Neuronal stem cell (in vitro differentiated cells): ENCODE measurements around the gene ZDHHC6.

Experiments used
- DNase-seq: peaks from one replicate; pipeline ENCODE4 v3.0.0-alpha.2; 2013; ENCODE audit warnings: low spot score
- H2AFZ ChIP-seq: one replicate; pipeline ENCODE4 v1.6.1; 2013; ENCODE audit warnings: mild to moderate bottlenecking, low read length, inconsistent platforms
- H2AK5ac ChIP-seq: 2 replicates; pipeline ENCODE4 v1.6.1; 2013; ENCODE audit warnings: low read depth, mild to moderate bottlenecking, inconsistent platforms, low read length, moderate library complexity, mixed read lengths
- H2BK120ac ChIP-seq: 2 replicates; pipeline ENCODE4 v1.6.1; 2013; ENCODE audit warnings: low read depth, mild to moderate bottlenecking, inconsistent platforms, low read length, moderate library complexity, mixed read lengths
- H2BK12ac ChIP-seq: one replicate; pipeline ENCODE4 v1.6.1; 2013; ENCODE audit warnings: low read length, inconsistent platforms
- H2BK15ac ChIP-seq: 2 replicates; pipeline ENCODE4 v1.6.1; 2013; ENCODE audit warnings: mild to moderate bottlenecking, low read length, inconsistent platforms, mixed read lengths
- H2BK5ac ChIP-seq: one replicate; pipeline ENCODE4 v1.6.1; 2013; ENCODE audit warnings: inconsistent platforms, mild to moderate bottlenecking, low read length, moderate library complexity
- H3K14ac ChIP-seq: one replicate; pipeline ENCODE4 v1.6.1; 2013; ENCODE audit warnings: low read length, inconsistent platforms
- H3K18ac ChIP-seq: 2 replicates; pipeline ENCODE4 v1.6.1; 2013; ENCODE audit warnings: low read length, inconsistent platforms
- H3K23ac ChIP-seq: 2 replicates; pipeline ENCODE4 v1.6.1; 2013; ENCODE audit warnings: low read depth, mild to moderate bottlenecking, mixed read lengths, low read length, inconsistent platforms; ENCODE audit not compliant: poor library complexity
- H3K27ac ChIP-seq: replicated peaks from 3 replicates; pipeline ENCODE4 v1.5.1; 2013; ENCODE audit warnings: low read length, inconsistent platforms
- H3K27me3 ChIP-seq, 3 experiments: 2 replicates each; pipeline ENCODE4 v1.6.1; 2013; ENCODE audit warnings: low read length in 3 of 3, mild to moderate bottlenecking in 2 of 3, inconsistent platforms in 1 of 3, low read depth in 1 of 3, mixed read lengths in 1 of 3, moderate library complexity in 1 of 3; ENCODE audit not compliant: control insufficient read depth in 3 of 3, insufficient read depth in 3 of 3
- H3K36me3 ChIP-seq, 2 donors: replicated peaks in 1 of 2; 2 replicates each; pipeline ENCODE4 v1.6.1; 2013; ENCODE audit warnings: low read length in 2 of 2; ENCODE audit not compliant: control insufficient read depth in 2 of 2, insufficient read depth in 2 of 2
- H3K4ac ChIP-seq: 2 replicates; pipeline ENCODE4 v1.6.1; 2013; ENCODE audit warnings: inconsistent platforms, mild to moderate bottlenecking, low read length, moderate library complexity
- H3K4me1 ChIP-seq, 2 donors: 1 replicate in 1 of 2; 2 replicates in 1 of 2; pipeline ENCODE4 v1.6.1; 2013; ENCODE audit warnings: low read length in 2 of 2, low read depth in 1 of 2; ENCODE audit not compliant: control insufficient read depth in 2 of 2, insufficient read depth in 1 of 2
- H3K4me2 ChIP-seq: one replicate; pipeline ENCODE4 v1.6.1; 2013; ENCODE audit warnings: mild to moderate bottlenecking, low read length, inconsistent platforms; ENCODE audit not compliant: insufficient read depth, poor library complexity, severe bottlenecking
- H3K4me3 ChIP-seq, 2 donors: 2 replicates each; pipeline ENCODE4 v1.5.1; 2013; ENCODE audit warnings: low read length in 2 of 2, mild to moderate bottlenecking in 2 of 2, inconsistent platforms in 1 of 2, moderate library complexity in 1 of 2
- H3K79me1 ChIP-seq: one replicate; pipeline ENCODE4 v1.6.1; 2013; ENCODE audit warnings: low read depth, mild to moderate bottlenecking, inconsistent platforms, low read length, moderate library complexity
- H3K9ac ChIP-seq: one replicate; pipeline ENCODE4 v1.6.1; 2013; ENCODE audit warnings: mild to moderate bottlenecking, low read depth, low read length, inconsistent platforms; ENCODE audit not compliant: poor library complexity
- H3K9me3 ChIP-seq, 2 donors: replicated peaks in 1 of 2; 2 replicates each; pipeline versions ENCODE3 to v1.6.1; 2013; ENCODE audit warnings: low read length in 2 of 2, mild to moderate bottlenecking in 2 of 2, inconsistent platforms in 1 of 2, low read depth in 1 of 2, mixed read lengths in 1 of 2, moderate library complexity in 1 of 2; ENCODE audit not compliant: control insufficient read depth in 2 of 2, insufficient read depth in 1 of 2
- H4K8ac ChIP-seq: one replicate; pipeline ENCODE4 v1.6.1; 2013; ENCODE audit warnings: low read depth, mild to moderate bottlenecking, inconsistent platforms, low read length, moderate library complexity
- H4K91ac ChIP-seq: one replicate; pipeline ENCODE4 v1.6.1; 2013; ENCODE audit warnings: low read length, low read depth, mild to moderate bottlenecking, inconsistent platforms; ENCODE audit not compliant: poor library complexity
- WGBS, 2 donors: extraction: QIAGEN DNeasy Blood & Tissue Kit; methylation state at CpG; one replicate each; pipeline ENCODE4 v1.1.7; 2013; ENCODE audit warnings: missing lambda C conversion rate in 2 of 2, mixed read lengths in 1 of 2; ENCODE audit not compliant: insufficient read length in 2 of 2, insufficient replicate concordance in 1 of 2; ENCODE audit errors: extremely low coverage in 2 of 2; 5-methylcytosine and 5-hydroxymethylcytosine counted together

Gene ZDHHC6

DNA sequence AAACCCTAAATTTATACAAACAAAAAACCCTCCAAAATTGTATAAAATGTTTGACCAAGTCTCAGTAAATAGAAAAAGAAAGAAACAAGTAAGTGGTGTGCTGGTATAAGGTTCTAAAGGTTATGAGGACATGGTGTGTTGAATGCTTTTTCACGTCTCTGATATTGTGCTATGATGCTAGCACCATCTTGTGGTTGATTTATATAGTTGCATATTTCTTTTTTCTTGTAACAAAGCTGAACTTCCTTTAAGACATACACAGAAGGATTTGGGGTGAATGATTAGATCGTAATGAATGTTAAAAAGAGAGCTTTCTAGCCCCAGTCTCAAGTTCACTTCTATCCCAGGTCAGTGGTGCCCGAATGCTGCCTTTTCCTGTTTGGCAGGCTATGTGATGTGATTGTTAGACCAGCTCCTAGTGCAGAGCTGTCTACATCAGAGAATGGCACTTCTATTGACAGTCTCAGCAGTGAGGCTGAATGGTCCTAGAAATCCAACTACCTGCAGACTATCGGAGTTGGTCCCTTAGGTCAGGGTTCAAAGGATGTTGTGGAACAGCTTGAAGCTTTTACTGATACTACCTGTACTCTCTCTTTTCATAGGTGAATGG lies 25.3 kb upstream of the ZDHHC6 start:
- no peak overlapping the region for H2BK12ac ChIP-seq
- no peaks in the 10 kb centered on the region for H3K9me3 ChIP-seq
- H3K27ac ChIP-seq = no peak overlapping the region
- no peak overlapping the region for H4K91ac ChIP-seq
- no peak overlapping the region for H3K4ac ChIP-seq
- no peak overlapping the region for H2BK5ac ChIP-seq
- H3K4me1 ChIP-seq = peaks cover 0 to 7% of the 10 kb centered on the region in 2 donors
- H3K4me2 ChIP-seq = no peak overlapping the region
- DNase-seq = peak; percentile 20
- no peaks in the 10 kb centered on the region for H3K27me3 ChIP-seq
- no peak overlapping the region for H2AFZ ChIP-seq
- H3K23ac ChIP-seq = no peak overlapping the region
- no peak overlapping the region for H2BK120ac ChIP-seq
- no peak overlapping the region for H2BK15ac ChIP-seq
- H3K79me1 ChIP-seq = no peaks in the 10 kb centered on the region
- H4K8ac ChIP-seq = no peak overlapping the region
- no peak overlapping the region for H3K14ac ChIP-seq
- H3K18ac ChIP-seq = no peak overlapping the region
- no peak overlapping the region for H3K4me3 ChIP-seq
- H3K36me3 ChIP-seq = peaks cover 3 to 11% of the 10 kb centered on the region in 2 donors
- no peak overlapping the region for H2AK5ac ChIP-seq
- WGBS, 2 donors = no CpG with 5 or more reads among the region's 4 CpGs
- H3K9ac ChIP-seq = no peak overlapping the region

- H3K4me1 ChIP-seq = peaks cover 0 to 3% of the 10 kb centered on the region in 2 donors
- H3K36me3 ChIP-seq = peaks cover 5 to 41% of the 10 kb centered on the region in 2 donors
- DNase-seq = no peak
- H2AFZ ChIP-seq = no peak overlapping the region
- H3K23ac ChIP-seq = no peak overlapping the region
- no peak overlapping the region for H4K91ac ChIP-seq
- H3K27ac ChIP-seq = no peak overlapping the region
- H3K4me2 ChIP-seq = no peak overlapping the region
- no peaks in the 10 kb centered on the region for H3K79me1 ChIP-seq
- H4K8ac ChIP-seq = no peak overlapping the region
- no peak overlapping the region for H2BK120ac ChIP-seq
- no peak overlapping the region for H3K4me3 ChIP-seq
- H2BK5ac ChIP-seq = no peak overlapping the region
- no CpG with 5 or more reads among the region's 1 CpG for WGBS, 2 donors
- H3K4ac ChIP-seq = no peak overlapping the region
- H3K14ac ChIP-seq = no peak overlapping the region
- no peaks in the 10 kb centered on the region for H3K27me3 ChIP-seq
- H3K9ac ChIP-seq = no peak overlapping the region
- peaks cover 0 to 15% of the 10 kb centered on the region in 2 donors for H3K9me3 ChIP-seq
- no peak overlapping the region for H2BK15ac ChIP-seq
- no peak overlapping the region for H3K18ac ChIP-seq
- no peak overlapping the region for H2AK5ac ChIP-seq
- H2BK12ac ChIP-seq = no peak overlapping the region
These were observed 20.9 kb upstream of the ZDHHC6 start for GRCh38 chr10:112467541-112468075.

- Histone ChIP-seq H2BK12ac (no peak overlapping the region), H3K27me3 (no peaks in the 10 kb centered on the region), H4K8ac (no peak overlapping the region), H2BK120ac (no peak overlapping the region), H3K14ac (no peak overlapping the region), H3K9ac (no peak overlapping the region), H3K4ac (no peak overlapping the region), H3K79me1 (no peaks in the 10 kb centered on the region), H4K91ac (no peak overlapping the region), H3K23ac (no peak overlapping the region), H2BK15ac (no peak overlapping the region), H2BK5ac (no peak overlapping the region), H3K9me3 (peaks cover 0 to 15% of the 10 kb centered on the region in 2 donors), H2AFZ (no peak overlapping the region), H2AK5ac (no peak overlapping the region), H3K4me2 (no peak overlapping the region), H3K4me3 (no peak overlapping the region), H3K4me1 (peaks cover 0 to 3% of the 10 kb centered on the region in 2 donors), H3K18ac (no peak overlapping the region), H3K36me3 (peaks cover 5 to 41% of the 10 kb centered on the region in 2 donors), H3K27ac (no peak overlapping the region)
- DNase-seq = no peak
- WGBS, 2 donors = no CpG with 5 or more reads among the region's 3 CpGs
These were observed 20.1 kb upstream of the ZDHHC6 start for GRCh38 chr10:112466802-112467201.

DNA sequence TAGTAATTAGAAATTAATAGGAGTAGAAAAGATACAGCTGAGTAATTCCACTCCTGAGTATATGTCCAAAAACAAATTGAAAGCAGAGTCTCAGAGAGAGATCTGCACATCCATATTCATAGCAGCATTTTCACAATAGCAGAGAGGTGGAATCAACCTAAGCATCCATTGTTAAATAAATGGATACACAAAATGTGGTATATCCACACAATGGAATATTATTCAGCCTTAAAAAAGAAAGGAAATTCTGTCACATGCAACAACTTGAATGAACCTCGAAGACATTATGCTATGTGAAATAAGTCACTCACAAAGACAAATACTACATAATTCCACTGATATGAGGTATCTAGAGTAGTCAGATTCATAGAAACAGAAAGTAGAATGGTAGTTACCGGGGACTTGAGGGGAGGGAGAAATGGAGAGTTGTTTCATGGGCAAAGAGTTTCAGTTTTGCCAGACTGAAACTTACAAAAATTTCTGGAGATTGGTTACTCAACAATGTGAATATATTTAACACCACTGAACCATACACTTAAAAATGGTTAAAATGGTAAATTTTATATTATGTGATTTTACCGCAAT lies 18.7 kb upstream of the ZDHHC6 start:
- Histone ChIP-seq H3K9ac (no peak overlapping the region), H3K23ac (no peak overlapping the region), H3K18ac (no peak overlapping the region), H3K27me3 (no peaks in the 10 kb centered on the region), H2BK120ac (no peak overlapping the region), H3K79me1 (no peaks in the 10 kb centered on the region), H2AFZ (no peak overlapping the region), H2BK15ac (no peak overlapping the region), H3K36me3 (peaks cover 5 to 49% of the 10 kb centered on the region in 2 donors), H4K8ac (no peak overlapping the region), H2AK5ac (no peak overlapping the region), H3K27ac (no peak overlapping the region), H3K4ac (no peak overlapping the region), H4K91ac (no peak overlapping the region), H2BK5ac (no peak overlapping the region), H3K9me3 (peaks cover 0 to 15% of the 10 kb centered on the region in 2 donors), H2BK12ac (no peak overlapping the region), H3K4me3 (no peak overlapping the region), H3K4me2 (no peak overlapping the region), H3K14ac (no peak overlapping the region), H3K4me1 (peaks cover 0 to 3% of the 10 kb centered on the region in 2 donors)
- DNase-seq = no peak
- WGBS, 2 donors = no CpG with 5 or more reads among the region's 3 CpGs
